ENCODE results near the gene ZNF892. TPM values are rescaled to one million over a fixed set of nuclear protein-coding genes. Genes with fewer than 3 reads are reported as not detected.

ZNF892 gene
- total and polyA plus RNA-seq, 2 of the 13 experiments (the other 11 are each of a cell fraction or from before 2014, with no cell fraction given) = not detected

DNA sequence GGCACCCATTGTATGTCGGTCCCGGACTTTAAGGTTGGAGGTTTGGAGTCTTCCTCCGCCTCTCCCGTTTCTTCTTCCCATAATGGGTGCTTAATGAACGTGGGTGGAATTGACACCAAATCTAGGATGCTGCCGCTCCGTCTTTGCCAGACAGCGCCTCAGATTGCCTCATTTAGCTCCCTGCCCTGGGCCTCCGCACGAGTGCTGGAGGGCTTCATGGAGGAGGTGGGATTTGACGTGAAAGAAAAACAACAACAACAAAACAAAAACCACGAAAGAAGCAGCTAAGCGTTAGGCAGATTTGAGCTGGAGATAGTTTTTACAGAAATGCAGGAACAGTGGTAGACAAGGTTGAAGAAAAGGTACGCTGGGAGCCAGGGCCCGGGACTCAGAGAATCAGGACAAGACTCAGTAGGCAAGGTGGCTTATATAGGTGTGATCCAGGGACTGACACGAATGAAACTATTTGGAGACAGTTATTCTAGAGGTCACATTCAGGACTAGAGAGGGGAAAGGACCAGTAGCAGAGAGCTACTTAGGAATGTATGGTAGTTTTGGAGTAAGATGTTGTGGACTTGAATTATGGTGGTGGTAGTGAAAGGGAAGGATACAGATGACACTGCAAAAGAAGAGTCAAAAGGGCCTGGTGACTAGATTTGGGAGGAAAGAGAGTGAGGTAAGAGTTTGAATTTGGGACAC lies 41.1 kb upstream of the ZNF892 start (continued):
- TF ChIP-seq, protein P1, sequence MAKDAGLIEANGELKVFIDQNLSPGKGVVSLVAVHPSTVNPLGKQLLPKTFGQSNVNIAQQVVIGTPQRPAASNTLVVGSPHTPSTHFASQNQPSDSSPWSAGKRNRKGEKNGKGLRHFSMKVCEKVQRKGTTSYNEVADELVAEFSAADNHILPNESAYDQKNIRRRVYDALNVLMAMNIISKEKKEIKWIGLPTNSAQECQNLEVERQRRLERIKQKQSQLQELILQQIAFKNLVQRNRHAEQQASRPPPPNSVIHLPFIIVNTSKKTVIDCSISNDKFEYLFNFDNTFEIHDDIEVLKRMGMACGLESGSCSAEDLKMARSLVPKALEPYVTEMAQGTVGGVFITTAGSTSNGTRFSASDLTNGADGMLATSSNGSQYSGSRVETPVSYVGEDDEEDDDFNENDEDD (CRISPR knock-in tag; IDR thresholded peaks at IDR 0.05; ENCODE audit: borderline replicate concordance) = no peak; the same call in 1 of the 2 replicates
- TF ChIP-seq, protein P2, sequence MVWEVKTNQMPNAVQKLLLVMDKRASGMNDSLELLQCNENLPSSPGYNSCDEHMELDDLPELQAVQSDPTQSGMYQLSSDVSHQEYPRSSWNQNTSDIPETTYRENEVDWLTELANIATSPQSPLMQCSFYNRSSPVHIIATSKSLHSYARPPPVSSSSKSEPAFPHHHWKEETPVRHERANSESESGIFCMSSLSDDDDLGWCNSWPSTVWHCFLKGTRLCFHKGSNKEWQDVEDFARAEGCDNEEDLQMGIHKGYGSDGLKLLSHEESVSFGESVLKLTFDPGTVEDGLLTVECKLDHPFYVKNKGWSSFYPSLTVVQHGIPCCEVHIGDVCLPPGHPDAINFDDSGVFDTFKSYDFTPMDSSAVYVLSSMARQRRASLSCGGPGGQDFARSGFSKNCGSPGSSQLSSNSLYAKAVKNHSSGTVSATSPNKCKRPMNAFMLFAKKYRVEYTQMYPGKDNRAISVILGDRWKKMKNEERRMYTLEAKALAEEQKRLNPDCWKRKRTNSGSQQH (CRISPR knock-in tag; IDR thresholded peaks at IDR 0.05; ENCODE audit: low read depth) = 0 out of 2 replicates have a peak, but pooled peaks have one; percentile 7
- TF ChIP-seq SMARCC2 (IDR thresholded peaks at IDR 0.05) = no peak
- no peak for TF ChIP-seq NBN (conservative IDR thresholded peaks at IDR 0.05)
- TF ChIP-seq, protein P3, sequence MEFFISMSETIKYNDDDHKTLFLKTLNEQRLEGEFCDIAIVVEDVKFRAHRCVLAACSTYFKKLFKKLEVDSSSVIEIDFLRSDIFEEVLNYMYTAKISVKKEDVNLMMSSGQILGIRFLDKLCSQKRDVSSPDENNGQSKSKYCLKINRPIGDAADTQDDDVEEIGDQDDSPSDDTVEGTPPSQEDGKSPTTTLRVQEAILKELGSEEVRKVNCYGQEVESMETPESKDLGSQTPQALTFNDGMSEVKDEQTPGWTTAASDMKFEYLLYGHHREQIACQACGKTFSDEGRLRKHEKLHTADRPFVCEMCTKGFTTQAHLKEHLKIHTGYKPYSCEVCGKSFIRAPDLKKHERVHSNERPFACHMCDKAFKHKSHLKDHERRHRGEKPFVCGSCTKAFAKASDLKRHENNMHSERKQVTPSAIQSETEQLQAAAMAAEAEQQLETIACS (CRISPR knock-in tag; IDR thresholded peaks at IDR 0.05) = no peak
- no peak for TF ChIP-seq GABPB1 (CRISPR knock-in tag; IDR thresholded peaks at IDR 0.05)
- TF ChIP-seq, protein P4, sequence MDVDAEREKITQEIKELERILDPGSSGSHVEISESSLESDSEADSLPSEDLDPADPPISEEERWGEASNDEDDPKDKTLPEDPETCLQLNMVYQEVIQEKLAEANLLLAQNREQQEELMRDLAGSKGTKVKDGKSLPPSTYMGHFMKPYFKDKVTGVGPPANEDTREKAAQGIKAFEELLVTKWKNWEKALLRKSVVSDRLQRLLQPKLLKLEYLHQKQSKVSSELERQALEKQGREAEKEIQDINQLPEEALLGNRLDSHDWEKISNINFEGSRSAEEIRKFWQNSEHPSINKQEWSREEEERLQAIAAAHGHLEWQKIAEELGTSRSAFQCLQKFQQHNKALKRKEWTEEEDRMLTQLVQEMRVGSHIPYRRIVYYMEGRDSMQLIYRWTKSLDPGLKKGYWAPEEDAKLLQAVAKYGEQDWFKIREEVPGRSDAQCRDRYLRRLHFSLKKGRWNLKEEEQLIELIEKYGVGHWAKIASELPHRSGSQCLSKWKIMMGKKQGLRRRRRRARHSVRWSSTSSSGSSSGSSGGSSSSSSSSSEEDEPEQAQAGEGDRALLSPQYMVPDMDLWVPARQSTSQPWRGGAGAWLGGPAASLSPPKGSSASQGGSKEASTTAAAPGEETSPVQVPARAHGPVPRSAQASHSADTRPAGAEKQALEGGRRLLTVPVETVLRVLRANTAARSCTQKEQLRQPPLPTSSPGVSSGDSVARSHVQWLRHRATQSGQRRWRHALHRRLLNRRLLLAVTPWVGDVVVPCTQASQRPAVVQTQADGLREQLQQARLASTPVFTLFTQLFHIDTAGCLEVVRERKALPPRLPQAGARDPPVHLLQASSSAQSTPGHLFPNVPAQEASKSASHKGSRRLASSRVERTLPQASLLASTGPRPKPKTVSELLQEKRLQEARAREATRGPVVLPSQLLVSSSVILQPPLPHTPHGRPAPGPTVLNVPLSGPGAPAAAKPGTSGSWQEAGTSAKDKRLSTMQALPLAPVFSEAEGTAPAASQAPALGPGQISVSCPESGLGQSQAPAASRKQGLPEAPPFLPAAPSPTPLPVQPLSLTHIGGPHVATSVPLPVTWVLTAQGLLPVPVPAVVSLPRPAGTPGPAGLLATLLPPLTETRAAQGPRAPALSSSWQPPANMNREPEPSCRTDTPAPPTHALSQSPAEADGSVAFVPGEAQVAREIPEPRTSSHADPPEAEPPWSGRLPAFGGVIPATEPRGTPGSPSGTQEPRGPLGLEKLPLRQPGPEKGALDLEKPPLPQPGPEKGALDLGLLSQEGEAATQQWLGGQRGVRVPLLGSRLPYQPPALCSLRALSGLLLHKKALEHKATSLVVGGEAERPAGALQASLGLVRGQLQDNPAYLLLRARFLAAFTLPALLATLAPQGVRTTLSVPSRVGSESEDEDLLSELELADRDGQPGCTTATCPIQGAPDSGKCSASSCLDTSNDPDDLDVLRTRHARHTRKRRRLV (CRISPR knock-in tag; IDR thresholded peaks at IDR 0.05) = no peak
- peak; percentile 85 for TF ChIP-seq KDM1A (CRISPR knock-in tag; IDR thresholded peaks at IDR 0.05)
- 0 out of 2 replicates have a peak, but pooled peaks have one; percentile 17 for TF ChIP-seq KLF11 (CRISPR knock-in tag; IDR thresholded peaks at IDR 0.05)
- peak; percentile 9 for TF ChIP-seq ASH2L (IDR thresholded peaks at IDR 0.05; ENCODE audit: insufficient read length, low read depth, low read length)
- no peak for TF ChIP-seq RBAK (CRISPR knock-in tag; IDR thresholded peaks at IDR 0.05)
- TF ChIP-seq ZNF879 (CRISPR knock-in tag; IDR thresholded peaks at IDR 0.05) = no peak
- no peak for TF ChIP-seq ZNF629 (CRISPR knock-in tag; conservative IDR thresholded peaks at IDR 0.05)
- TF ChIP-seq RBM39 (IDR thresholded peaks at IDR 0.05; ENCODE audit: low read depth, low read length, poor library complexity, severe bottlenecking) = no peak
- no peak for TF ChIP-seq PAF1 (CRISPR knock-in tag; IDR thresholded peaks at IDR 0.05)
- no peak for TF ChIP-seq ZNF558 (CRISPR knock-in tag; IDR thresholded peaks at IDR 0.05; ENCODE audit: borderline replicate concordance)
- TF ChIP-seq NAIF1 (CRISPR knock-in tag; IDR thresholded peaks at IDR 0.05; ENCODE audit: borderline replicate concordance) = peak; percentile 16; the same call in 1 of the 2 replicates
- peak; percentile 59; the same call in 1 of the 2 replicates for TF ChIP-seq CEBPG (CRISPR knock-in tag; IDR thresholded peaks at IDR 0.05)
- TF ChIP-seq, protein P5, sequence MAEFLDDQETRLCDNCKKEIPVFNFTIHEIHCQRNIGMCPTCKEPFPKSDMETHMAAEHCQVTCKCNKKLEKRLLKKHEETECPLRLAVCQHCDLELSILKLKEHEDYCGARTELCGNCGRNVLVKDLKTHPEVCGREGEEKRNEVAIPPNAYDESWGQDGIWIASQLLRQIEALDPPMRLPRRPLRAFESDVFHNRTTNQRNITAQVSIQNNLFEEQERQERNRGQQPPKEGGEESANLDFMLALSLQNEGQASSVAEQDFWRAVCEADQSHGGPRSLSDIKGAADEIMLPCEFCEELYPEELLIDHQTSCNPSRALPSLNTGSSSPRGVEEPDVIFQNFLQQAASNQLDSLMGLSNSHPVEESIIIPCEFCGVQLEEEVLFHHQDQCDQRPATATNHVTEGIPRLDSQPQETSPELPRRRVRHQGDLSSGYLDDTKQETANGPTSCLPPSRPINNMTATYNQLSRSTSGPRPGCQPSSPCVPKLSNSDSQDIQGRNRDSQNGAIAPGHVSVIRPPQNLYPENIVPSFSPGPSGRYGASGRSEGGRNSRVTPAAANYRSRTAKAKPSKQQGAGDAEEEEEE (CRISPR knock-in tag; IDR thresholded peaks at IDR 0.05; ENCODE audit: borderline replicate concordance) = no peak
